Measurements from ENCODE around the gene PDCD10.

Gene PDCD10

GRCh38 chr3:167729591-167729990 is 5.1 kb downstream of the PDCD10 start:
- Mint-ChIP-seq H3K36me3 (ENCODE audit: insufficient read depth) (peaks cover 2% of the 10 kb centered on the region), H3K9me3 (no peaks in the 10 kb centered on the region), H3K27ac (ENCODE audit: low read depth) (peak overlapping the region; percentile 23), H3K4me3 (no peak overlapping the region), H3K27me3 (no peaks in the 10 kb centered on the region), H3K4me1 (peaks cover 39% of the 10 kb centered on the region)
- DNase-seq (ENCODE audit: low spot score in 2 of 2) (no peak), ATAC-seq (replicated peaks; ENCODE audit: extremely low read depth, poor library complexity, severe bottlenecking) (no peak)

DNA sequence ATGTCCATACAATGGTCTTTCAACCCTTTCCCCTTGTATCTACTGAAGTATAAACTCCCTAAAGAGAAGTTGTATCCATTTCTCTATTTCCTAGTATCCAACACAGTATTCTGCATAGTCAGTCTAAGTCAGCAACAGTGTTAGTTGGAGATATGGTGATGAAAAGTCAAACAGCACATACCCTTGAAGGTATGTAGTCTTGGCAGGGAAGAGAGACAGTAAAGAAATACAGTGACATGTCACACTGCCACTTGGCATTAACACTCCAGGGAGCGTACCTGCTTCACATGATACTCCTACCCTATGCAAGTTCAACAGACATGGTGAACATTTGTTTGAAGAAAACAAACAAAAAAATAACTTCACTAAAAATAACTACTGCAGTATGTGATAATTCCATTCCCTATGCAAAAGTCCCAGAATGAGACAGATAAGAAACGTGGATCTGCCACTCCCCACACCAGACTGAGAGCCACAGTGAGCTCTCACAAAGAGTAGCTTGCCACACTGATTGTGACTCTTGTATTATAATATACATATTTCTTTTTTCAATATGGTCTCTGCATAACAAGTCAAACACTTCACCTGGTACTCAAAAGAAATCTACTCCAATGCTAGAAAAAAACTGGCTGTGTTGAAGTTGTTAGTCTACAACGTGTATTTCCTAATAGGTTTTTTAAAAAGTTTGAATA is 5.9 kb downstream of the PDCD10 start:
- Mint-ChIP-seq H3K9me3 (no peaks in the 10 kb centered on the region), H3K4me1 (peaks cover 46% of the 10 kb centered on the region), H3K36me3 (ENCODE audit: insufficient read depth) (peaks cover 5% of the 10 kb centered on the region), H3K4me3 (no peak overlapping the region), H3K27me3 (no peaks in the 10 kb centered on the region), H3K27ac (ENCODE audit: low read depth) (peak overlapping the region; percentile 23)
- ATAC-seq (replicated peaks; ENCODE audit: extremely low read depth, poor library complexity, severe bottlenecking) = no peak
- DNase-seq (ENCODE audit: low spot score in 2 of 2) = no peak

- Mint-ChIP-seq H3K4me1 (peaks cover 50% of the 10 kb centered on the region), H3K9me3 (no peaks in the 10 kb centered on the region), H3K27ac (ENCODE audit: low read depth) (peak overlapping the region; percentile 8), H3K4me3 (no peak overlapping the region), H3K27me3 (no peaks in the 10 kb centered on the region), H3K36me3 (ENCODE audit: insufficient read depth) (peaks cover 8% of the 10 kb centered on the region)
- DNase-seq (ENCODE audit: low spot score in 2 of 2) (no peak), ATAC-seq (replicated peaks; ENCODE audit: extremely low read depth, poor library complexity, severe bottlenecking) (no peak)
These were observed 6.5 kb downstream of the PDCD10 start for GRCh38 chr3:167728176-167728575.

- no peaks in the 10 kb centered on the region for H3K27me3 Mint-ChIP-seq
- no peak for DNase-seq (ENCODE audit: low spot score in 2 of 2)
- ATAC-seq (replicated peaks; ENCODE audit: extremely low read depth, poor library complexity, severe bottlenecking) = no peak
- peaks cover 24% of the 10 kb centered on the region for H3K36me3 Mint-ChIP-seq (ENCODE audit: insufficient read depth)
- H3K4me3 Mint-ChIP-seq = no peak overlapping the region
- H3K27ac Mint-ChIP-seq (ENCODE audit: low read depth) = peak overlapping the region; percentile 22
- peaks cover 50% of the 10 kb centered on the region for H3K4me1 Mint-ChIP-seq
- no peaks in the 10 kb centered on the region for H3K9me3 Mint-ChIP-seq
These were observed 10.8 kb downstream of the PDCD10 start for GRCh38 chr3:167723872-167724271.

GRCh38 chr3:167723025-167723512 is 11.6 kb downstream of the PDCD10 start:
- H3K36me3 Mint-ChIP-seq (ENCODE audit: insufficient read depth) = peaks cover 33% of the 10 kb centered on the region
- no peaks in the 10 kb centered on the region for H3K9me3 Mint-ChIP-seq
- peak overlapping the region; percentile 16 for H3K27ac Mint-ChIP-seq (ENCODE audit: low read depth)
- H3K27me3 Mint-ChIP-seq = no peaks in the 10 kb centered on the region
- no peak overlapping the region for H3K4me3 Mint-ChIP-seq
- ATAC-seq (replicated peaks; ENCODE audit: extremely low read depth, poor library complexity, severe bottlenecking) (no peak), DNase-seq (ENCODE audit: low spot score in 2 of 2) (no peak)
- H3K4me1 Mint-ChIP-seq = peaks cover 43% of the 10 kb centered on the region

- H3K4me1 Mint-ChIP-seq = peaks cover 50% of the 10 kb centered on the region
- H3K9me3 Mint-ChIP-seq = no peaks in the 10 kb centered on the region
- ATAC-seq (replicated peaks; ENCODE audit: extremely low read depth, poor library complexity, severe bottlenecking) = no peak
- no peak overlapping the region for H3K4me3 Mint-ChIP-seq
- peaks cover 37% of the 10 kb centered on the region for H3K36me3 Mint-ChIP-seq (ENCODE audit: insufficient read depth)
- DNase-seq (ENCODE audit: low spot score in 2 of 2) = no peak
- no peaks in the 10 kb centered on the region for H3K27me3 Mint-ChIP-seq
- H3K27ac Mint-ChIP-seq (ENCODE audit: low read depth) = no peak overlapping the region
These were observed 16.1 kb downstream of the PDCD10 start for GRCh38 chr3:167718582-167718981.

DNA sequence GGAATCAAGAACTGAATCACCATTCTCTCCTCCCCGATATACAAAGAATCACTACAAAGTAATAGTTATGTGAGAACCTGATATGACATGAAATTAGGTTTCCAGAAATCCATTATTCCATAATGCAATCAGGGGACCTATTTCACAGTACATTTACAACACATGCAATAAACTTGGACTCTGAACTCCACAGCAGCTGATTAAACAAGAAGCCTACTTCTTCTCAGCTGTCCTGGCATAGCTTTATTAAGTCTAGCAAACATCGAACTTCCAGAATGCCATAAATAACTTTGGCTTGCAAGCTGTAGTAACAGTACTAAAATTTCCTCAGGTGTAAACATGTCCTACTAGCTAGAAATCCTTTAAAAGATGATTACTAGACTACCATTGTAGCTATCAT is 17.8 kb downstream of the PDCD10 start:
- H3K4me1 Mint-ChIP-seq = peaks cover 60% of the 10 kb centered on the region
- no peak for DNase-seq (ENCODE audit: low spot score in 2 of 2)
- no peak overlapping the region for H3K4me3 Mint-ChIP-seq
- no peaks in the 10 kb centered on the region for H3K9me3 Mint-ChIP-seq
- no peak overlapping the region for H3K27ac Mint-ChIP-seq (ENCODE audit: low read depth)
- ATAC-seq (replicated peaks; ENCODE audit: extremely low read depth, poor library complexity, severe bottlenecking) = no peak
- H3K27me3 Mint-ChIP-seq = no peaks in the 10 kb centered on the region
- H3K36me3 Mint-ChIP-seq (ENCODE audit: insufficient read depth) = peaks cover 39% of the 10 kb centered on the region

- DNase-seq (ENCODE audit: low spot score in 2 of 2) (no peak), ATAC-seq (replicated peaks; ENCODE audit: extremely low read depth, poor library complexity, severe bottlenecking) (no peak)
- Mint-ChIP-seq H3K4me1 (peaks cover 69% of the 10 kb centered on the region), H3K27me3 (no peaks in the 10 kb centered on the region), H3K27ac (ENCODE audit: low read depth) (peak overlapping the region; percentile 33), H3K4me3 (no peak overlapping the region), H3K9me3 (no peaks in the 10 kb centered on the region), H3K36me3 (ENCODE audit: insufficient read depth) (peaks cover 42% of the 10 kb centered on the region)
These were observed 19.8 kb downstream of the PDCD10 start for GRCh38 chr3:167714871-167715270.

DNA sequence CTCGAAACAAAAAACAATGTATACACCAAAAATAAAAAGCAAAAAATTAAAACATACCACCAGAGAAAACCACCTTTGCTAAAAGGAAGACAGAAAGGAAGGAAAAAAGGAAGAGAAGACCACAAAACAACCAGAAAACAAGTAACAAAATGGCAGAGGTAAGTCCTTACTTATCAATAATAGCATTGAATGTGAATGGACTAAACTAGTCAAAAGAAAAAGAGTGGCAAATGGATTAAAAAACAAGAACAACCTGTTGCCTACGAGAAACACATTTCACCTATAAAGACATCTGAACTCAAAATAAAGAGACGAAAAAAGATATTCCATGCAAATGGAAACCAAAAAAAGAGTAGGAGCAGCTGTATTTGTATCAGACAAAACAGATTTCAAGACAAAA is 22.2 kb downstream of the PDCD10 start:
- DNase-seq (ENCODE audit: low spot score in 2 of 2) = no peak
- Mint-ChIP-seq H3K4me3 (no peak overlapping the region), H3K4me1 (peaks cover 77% of the 10 kb centered on the region), H3K27me3 (no peaks in the 10 kb centered on the region), H3K27ac (ENCODE audit: low read depth) (peak overlapping the region; percentile 78), H3K9me3 (no peaks in the 10 kb centered on the region), H3K36me3 (ENCODE audit: insufficient read depth) (peaks cover 29% of the 10 kb centered on the region)
- ATAC-seq (replicated peaks; ENCODE audit: extremely low read depth, poor library complexity, severe bottlenecking) = no peak

DNA sequence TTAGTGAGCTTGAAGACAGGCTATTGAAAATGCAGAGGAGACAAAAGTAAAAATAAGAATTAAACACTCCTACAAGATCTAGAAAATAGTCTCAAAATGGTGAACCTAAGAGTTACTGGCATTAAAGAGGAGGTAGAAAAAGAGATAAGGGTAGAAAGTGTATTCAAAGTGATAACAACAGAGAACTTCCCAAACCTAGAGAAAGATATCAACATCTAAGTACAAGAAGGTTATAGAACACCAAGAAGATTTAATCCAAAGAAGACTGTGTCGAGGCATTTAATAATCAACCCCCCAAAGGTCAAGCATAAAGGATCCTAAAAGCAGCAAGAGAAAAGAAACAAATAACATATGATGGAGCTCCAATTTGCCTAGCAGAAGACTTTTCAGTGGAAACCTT is 23.3 kb downstream of the PDCD10 start:
- Mint-ChIP-seq H3K36me3 (ENCODE audit: insufficient read depth) (peaks cover 32% of the 10 kb centered on the region), H3K4me3 (no peak overlapping the region), H3K27ac (ENCODE audit: low read depth) (peak overlapping the region; percentile 72), H3K4me1 (peaks cover 82% of the 10 kb centered on the region), H3K27me3 (no peaks in the 10 kb centered on the region), H3K9me3 (no peaks in the 10 kb centered on the region)
- ATAC-seq (replicated peaks; ENCODE audit: extremely low read depth, poor library complexity, severe bottlenecking) (no peak), DNase-seq (ENCODE audit: low spot score in 2 of 2) (no peak)

DNA sequence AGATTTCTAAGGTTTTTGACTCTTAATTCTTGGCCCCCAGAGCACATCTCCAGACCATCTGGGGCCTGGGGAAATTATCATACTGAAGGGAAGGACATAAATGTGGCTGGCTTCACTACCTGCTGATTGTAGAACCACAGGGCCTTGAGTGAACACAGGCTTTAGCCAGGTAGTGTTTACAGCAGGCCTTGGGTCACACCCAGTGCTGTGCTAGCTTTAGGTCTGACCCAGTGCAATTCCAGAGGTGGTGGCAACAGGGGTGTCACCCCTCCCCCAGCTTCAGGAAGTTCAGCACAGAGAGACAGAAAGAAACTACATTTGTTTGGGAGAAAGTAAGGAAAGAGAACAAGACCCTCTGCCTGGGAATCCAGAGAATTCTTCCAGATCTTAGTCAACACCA is 24.1 kb downstream of the PDCD10 start:
- peaks cover 83% of the 10 kb centered on the region for H3K4me1 Mint-ChIP-seq
- ATAC-seq (replicated peaks; ENCODE audit: extremely low read depth, poor library complexity, severe bottlenecking) (no peak), DNase-seq (ENCODE audit: low spot score in 2 of 2) (no peak)
- H3K4me3 Mint-ChIP-seq = no peak overlapping the region
- no peaks in the 10 kb centered on the region for H3K9me3 Mint-ChIP-seq
- H3K27me3 Mint-ChIP-seq = no peaks in the 10 kb centered on the region
- H3K27ac Mint-ChIP-seq (ENCODE audit: low read depth) = peak overlapping the region; percentile 22
- peaks cover 32% of the 10 kb centered on the region for H3K36me3 Mint-ChIP-seq (ENCODE audit: insufficient read depth)

- Mint-ChIP-seq H3K27ac (ENCODE audit: low read depth) (no peak overlapping the region), H3K4me3 (no peak overlapping the region), H3K27me3 (no peaks in the 10 kb centered on the region), H3K9me3 (no peaks in the 10 kb centered on the region), H3K4me1 (peaks cover 75% of the 10 kb centered on the region), H3K36me3 (ENCODE audit: insufficient read depth) (peaks cover 29% of the 10 kb centered on the region)
- DNase-seq (ENCODE audit: low spot score in 2 of 2) (no peak), ATAC-seq (replicated peaks; ENCODE audit: extremely low read depth, poor library complexity, severe bottlenecking) (no peak)
These were observed 25.0 kb downstream of the PDCD10 start for GRCh38 chr3:167709690-167710089.

- Mint-ChIP-seq H3K9me3 (no peaks in the 10 kb centered on the region), H3K4me3 (no peak overlapping the region), H3K27me3 (no peaks in the 10 kb centered on the region), H3K4me1 (peaks cover 44% of the 10 kb centered on the region), H3K36me3 (ENCODE audit: insufficient read depth) (peaks cover 26% of the 10 kb centered on the region), H3K27ac (ENCODE audit: low read depth) (no peak overlapping the region)
- no peak for DNase-seq (ENCODE audit: low spot score in 2 of 2)
- no peak for ATAC-seq (replicated peaks; ENCODE audit: extremely low read depth, poor library complexity, severe bottlenecking)
These were observed 28.9 kb downstream of the PDCD10 start for GRCh38 chr3:167705840-167706239.
